Measurements from ENCODE around the gene PRSS57.

DNA sequence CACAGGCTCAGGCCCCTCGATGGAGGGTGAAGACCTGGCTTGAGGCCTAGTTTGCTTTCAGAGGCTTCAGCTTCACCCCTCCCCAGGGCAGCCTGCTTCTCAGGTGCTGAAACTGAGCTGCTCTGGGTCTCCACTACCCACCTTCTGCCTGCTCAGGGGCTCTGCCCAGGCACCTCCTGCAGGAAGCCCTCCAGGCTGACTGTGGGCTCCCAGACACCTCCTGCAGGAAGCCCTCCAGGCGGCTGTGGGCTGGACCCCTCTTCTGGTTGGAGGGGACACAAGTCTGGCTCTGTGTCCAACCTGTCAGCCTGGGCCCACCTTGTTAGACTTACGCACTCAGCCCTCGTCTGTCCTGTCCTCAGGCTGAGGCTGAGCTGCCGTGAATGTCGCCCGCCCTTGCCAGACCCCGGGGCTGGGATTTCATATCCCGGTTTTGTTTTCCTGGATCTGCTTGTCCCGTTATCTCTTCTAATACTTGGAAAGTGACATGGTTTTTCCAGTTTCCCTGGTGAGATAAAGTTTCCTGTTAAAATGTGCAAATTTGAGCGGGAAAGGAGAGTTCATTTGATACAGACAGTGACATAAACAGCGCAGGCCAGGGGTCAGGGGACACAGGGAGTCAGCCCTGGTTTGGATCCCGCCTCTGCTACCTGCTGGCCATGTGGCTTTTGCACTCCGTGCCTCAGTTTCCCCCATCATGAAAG, 34.9 kb upstream of the PRSS57 start:
- TF ChIP-seq, protein P1, sequence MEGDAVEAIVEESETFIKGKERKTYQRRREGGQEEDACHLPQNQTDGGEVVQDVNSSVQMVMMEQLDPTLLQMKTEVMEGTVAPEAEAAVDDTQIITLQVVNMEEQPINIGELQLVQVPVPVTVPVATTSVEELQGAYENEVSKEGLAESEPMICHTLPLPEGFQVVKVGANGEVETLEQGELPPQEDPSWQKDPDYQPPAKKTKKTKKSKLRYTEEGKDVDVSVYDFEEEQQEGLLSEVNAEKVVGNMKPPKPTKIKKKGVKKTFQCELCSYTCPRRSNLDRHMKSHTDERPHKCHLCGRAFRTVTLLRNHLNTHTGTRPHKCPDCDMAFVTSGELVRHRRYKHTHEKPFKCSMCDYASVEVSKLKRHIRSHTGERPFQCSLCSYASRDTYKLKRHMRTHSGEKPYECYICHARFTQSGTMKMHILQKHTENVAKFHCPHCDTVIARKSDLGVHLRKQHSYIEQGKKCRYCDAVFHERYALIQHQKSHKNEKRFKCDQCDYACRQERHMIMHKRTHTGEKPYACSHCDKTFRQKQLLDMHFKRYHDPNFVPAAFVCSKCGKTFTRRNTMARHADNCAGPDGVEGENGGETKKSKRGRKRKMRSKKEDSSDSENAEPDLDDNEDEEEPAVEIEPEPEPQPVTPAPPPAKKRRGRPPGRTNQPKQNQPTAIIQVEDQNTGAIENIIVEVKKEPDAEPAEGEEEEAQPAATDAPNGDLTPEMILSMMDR (conservative IDR thresholded peaks at IDR 0.05 in 1 of 2, IDR thresholded peaks at IDR 0.05 in 1 of 2; ENCODE audit: low read depth in 1 of 2, low read length in 2 of 2), result no peak
- no peak for TF ChIP-seq EZH2 (IDR thresholded peaks at IDR 0.05; ENCODE audit: low read length, missing control alignments)
